DMS53 (cell line): ENCODE results near the gene PAX7.
A peak's percentile ranks its signal among the peaks of the same experiment; 100 is the strongest.
"Not testable (repeated sequence)": the region's sequence is repeated elsewhere in the genome, so short reads cannot be mapped to it uniquely, and the experiment has no call there.

Source experiments
- DNase-seq: peaks from one replicate; lab custom pipeline; 2025; lab: John Stamatoyannopoulos, UW

The PAX7 gene

DNA sequence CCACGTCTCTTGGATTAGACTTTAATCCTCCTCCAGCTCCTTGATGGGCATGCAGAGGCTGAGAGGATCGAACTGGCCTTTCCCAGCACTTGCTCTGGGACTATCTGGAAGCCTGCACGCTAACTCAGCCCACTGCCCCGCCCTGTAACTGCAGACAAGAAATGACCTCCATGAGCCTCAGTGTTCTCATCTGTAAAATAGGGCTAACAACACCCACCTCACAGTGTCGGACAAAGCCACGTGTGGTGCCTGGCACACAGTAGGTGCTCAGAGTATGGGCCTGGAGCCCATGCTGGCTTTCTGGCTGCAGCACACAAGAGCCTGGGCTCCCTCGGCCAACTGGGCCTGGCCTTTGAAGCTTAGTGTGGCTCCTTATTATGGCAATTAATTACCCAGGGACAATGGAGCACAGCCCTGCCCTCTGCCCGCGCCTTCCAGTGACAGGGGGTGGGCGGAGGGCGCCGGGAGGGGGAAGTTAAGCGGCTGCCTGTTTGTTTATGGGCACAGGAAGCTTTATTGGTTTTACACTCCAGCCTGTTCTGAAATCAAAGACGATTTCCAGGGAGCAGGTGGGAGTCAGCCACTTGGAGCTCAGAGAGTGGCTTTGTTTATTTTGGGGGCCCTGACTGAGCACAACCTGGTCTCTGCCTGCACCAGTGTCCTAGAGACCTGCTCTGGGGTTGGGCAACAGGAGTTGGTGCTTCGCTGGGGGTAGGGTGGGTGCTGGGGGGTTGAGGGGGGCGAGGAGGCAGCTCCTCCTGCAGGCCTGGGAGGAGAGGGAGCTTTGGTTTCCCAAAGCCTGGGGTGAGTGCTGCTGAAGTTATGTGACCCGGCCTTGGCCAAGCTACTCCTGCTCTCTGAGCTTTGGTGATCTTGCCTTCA, 31.0 kb downstream of the PAX7 start:
- DNase-seq, result no peak

- DNase-seq, result no peak
These were observed 31.6 kb downstream of the PAX7 start for GRCh38 chr1:18662286-18662639.

GRCh38 chr1:18666317-18666920, 35.8 kb downstream of the PAX7 start:
- DNase-seq, result no peak

DNA sequence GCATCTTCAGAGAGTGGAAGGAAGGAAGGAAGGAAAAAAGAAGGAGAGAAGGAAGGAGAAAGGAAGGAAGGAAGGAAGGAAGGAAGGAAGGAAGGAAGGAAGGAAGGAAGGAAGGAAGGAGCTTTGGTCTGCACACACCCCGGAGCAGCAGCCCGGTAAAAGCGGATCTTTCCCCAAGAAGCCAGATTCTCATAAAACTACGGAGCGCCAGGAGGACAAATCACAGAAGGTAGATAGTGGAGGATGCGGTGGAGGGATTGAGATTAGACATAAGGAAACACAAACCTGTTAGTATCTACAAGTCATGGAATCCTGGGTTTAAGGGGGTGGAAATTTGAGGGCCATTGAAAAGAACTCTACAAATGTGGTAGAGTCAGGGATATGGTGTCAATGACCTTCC, 36.7 kb downstream of the PAX7 start:
- no peak for DNase-seq

DNA sequence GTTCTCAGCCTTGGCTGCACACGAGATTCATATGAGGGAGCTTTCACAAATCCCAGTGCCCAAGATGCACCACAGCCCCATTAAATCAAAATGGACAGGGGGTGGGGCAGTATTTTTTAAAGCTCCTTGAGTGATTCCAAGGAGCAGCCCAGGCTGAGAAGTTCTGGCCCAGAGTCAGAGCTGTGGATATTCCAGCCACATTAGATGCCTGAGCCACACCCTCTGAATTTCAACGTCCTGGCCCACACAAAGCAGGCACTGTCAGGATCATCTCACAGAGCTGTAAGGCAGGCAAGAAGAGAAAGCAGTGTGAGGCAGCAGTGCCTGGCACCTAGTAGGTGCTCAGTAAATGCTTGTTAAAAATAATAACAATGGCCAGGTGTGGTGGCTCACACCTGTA, 37.4 kb downstream of the PAX7 start:
- no peak for DNase-seq

DNA sequence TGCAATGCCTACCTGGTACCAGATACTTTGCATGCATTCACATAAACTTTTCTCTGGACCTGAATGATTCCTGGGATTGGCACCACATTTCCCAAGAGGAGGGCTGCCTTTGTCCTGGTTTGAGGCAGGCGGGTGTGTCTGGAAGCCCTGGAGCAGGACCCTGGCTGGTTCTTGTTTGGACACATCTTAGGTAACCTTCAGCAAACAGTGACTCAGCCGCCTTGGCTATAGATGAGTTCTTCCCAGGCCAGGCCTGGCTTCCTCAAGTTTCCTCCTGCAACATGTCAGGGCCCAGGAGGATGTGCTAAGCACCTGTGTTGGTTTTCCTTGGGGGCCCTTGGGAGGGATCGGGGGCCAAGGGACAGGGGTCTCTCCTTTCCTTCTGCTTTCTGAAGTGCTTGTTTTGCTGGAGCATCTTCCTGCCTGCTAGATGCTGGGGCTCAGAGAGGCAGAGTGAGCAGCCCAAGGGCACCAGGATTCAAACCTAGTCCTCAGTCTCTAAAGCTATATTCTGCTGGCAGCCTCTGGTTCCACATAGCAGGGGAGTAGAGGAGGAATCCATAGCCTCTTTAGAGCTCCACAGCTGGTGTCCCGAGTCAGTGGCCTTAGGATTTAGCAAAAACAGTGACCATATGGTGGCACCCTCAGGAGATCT, 38.2 kb downstream of the PAX7 start:
- DNase-seq, result peak; percentile 34

- no peak for DNase-seq
These were observed 39.6 kb downstream of the PAX7 start for GRCh38 chr1:18670121-18670867.

- no peak for DNase-seq
These were observed 40.2 kb downstream of the PAX7 start for GRCh38 chr1:18670868-18671225.

DNA sequence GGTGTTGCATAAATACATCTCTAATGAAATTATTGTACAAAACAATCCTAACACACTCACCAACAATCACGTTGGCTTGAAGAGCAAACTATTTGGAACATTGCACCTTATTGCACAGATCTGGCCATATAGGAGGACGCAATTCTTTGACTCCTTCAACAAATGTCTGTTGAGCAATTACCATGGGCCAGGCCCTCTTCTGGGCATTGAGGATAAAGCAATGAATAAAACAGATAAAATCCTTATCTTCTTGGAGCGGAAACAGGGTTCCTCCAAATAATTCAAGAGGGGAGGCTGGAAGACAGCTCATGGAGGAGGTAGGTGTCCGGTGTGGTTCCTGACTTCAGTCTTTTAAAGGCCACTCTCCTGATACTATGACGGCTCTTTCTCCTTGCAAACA, 43.3 kb downstream of the PAX7 start:
- DNase-seq, result no peak

GRCh38 chr1:18676332-18676781, 45.7 kb downstream of the PAX7 start:
- no peak for DNase-seq

- DNase-seq, result peak; percentile 69
These were observed 50.8 kb downstream of the PAX7 start for GRCh38 chr1:18681423-18681835.

DNA sequence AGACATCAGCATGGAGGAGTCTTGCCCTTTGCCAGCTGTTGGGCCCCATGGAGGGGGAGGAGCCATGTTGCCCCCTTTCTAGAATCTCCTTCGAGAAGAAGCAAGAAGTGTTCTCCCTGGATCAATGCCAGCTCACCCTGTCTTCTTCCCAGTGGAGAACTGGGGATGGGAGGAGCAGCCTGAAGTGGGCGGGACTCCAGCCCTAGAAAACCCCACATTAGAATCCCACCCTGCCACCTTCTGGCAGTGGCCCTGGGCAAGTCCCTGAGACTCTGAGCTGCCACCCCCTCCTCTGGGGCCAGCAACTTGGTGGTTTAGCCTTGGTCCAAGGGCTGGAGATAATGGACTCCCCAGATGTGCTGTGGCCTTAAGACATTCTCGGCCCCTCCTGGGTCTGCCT, 51.7 kb downstream of the PAX7 start:
- no peak for DNase-seq

- no peak for DNase-seq
These were observed 53.7 kb downstream of the PAX7 start for GRCh38 chr1:18684303-18684702.

DNA sequence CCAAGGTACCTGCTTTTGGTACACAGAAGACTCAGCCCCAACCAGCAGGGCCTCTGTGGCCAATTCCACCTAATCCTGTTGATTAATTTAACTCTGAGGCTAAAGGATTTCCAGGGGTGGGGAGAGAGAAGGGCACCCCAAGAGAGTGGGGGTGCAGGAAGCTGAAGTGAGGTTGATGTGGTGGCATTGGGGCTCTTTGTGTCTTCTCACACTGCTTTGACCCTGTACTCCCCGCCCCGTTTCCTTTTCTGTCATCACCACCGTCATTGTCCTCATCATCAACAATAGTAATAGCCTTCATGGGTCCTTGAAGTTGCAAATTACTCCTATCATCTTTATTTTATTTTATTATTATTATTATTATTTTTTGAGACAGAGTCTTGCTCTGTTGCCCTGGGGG, 55.9 kb downstream of the PAX7 start:
- DNase-seq, result no peak

DNA sequence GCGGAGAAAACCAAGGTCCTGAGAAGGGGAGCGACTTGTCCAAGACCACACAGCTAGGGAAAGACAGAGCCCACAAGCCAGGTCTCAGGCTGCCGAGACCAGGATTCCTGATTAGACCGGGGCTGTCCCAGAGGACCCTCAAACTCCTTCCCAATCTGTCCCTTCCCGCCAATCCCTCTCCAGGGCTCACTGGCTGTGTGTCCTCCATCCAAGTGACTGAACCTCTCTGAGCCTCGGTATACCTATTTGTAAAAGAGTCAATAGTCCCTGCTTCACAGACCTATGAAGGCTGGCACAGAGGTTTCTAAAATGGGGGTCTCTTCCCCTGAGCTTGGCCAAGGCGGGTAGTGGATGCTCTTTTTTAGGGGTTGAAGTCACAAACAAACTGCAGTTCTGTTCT, 56.6 kb downstream of the PAX7 start:
- no peak for DNase-seq

GRCh38 chr1:18691648-18692047, 61.0 kb downstream of the PAX7 start:
- no peak for DNase-seq

- DNase-seq, result no peak
These were observed 62.8 kb downstream of the PAX7 start for GRCh38 chr1:18693256-18694098.

DNA sequence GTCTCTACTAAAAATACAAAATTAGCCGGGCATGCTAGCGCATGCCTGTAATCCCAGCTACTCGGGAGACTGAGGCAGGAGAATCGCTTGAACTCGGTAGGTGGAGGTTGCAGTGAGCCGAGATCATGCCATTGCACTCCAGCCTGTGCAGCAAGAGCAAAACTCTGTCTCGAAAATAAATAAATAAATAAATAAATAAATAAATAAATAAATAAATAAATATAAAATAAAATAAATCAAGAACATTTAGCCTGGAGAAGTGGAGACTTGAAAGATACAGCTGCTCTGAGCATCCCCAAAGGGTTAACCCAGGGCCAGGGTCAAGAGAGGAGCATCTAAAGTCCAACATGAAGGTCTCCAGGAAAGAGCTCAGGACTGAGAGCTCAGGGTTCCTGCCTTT, 63.6 kb downstream of the PAX7 start:
- DNase-seq, result not testable (repeated sequence)

- no peak for DNase-seq
These were observed 66.9 kb downstream of the PAX7 start for GRCh38 chr1:18697541-18697940.

DNA sequence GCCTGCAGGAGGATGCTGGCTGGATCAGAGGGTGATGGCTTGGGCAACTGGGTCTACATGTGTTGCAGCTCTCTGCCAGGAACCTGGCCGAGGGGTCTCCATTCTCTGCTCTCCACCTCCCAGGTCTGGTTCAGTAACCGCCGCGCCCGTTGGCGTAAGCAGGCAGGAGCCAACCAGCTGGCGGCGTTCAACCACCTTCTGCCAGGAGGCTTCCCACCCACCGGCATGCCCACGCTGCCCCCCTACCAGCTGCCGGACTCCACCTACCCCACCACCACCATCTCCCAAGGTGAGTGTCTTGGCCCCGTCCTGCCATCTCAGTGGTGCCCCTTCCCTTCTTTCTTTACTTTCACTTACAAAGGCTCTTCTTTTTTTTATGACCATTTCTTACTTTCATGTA, 69.9 kb downstream of the PAX7 start:
- no peak for DNase-seq

DNA sequence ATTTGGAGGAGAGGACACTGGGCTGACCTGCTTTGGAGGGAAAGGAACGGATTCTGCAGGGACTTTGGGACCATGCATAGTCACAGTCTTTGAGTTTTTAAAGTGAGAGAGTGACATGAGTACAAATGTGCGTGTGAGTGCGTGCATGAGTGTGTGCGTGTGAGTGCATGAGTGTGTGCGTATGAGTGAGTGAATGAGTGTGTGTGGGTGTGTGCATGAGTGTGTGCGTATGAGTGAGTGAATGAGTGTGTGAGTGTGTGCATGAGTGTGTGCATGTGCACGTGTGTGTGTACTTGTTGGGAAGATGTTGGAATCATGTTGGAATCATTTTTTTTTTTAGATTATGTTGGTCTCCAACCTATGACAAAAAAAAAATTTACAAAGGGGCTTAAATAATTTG, 70.5 kb downstream of the PAX7 start:
- DNase-seq, result no peak
